ENCODE measurements around the gene CDC27. TPM values are rescaled to one million over a fixed set of nuclear protein-coding genes. Genes with fewer than 3 reads are reported as not detected.

Gene CDC27
- total RNA-seq, 2 experiments from 2014 or later, result 74.3 to 164 TPM

GRCh38 chr17:47085736-47086135 is 103.4 kb downstream of the CDC27 start:
- H3K4me3 ChIP-seq (ENCODE audit: low read depth, low read length, poor library complexity, severe bottlenecking), result no peak overlapping the region
- H3K79me2 ChIP-seq (ENCODE audit: insufficient read depth, low read depth, low read length), result peaks cover 33% of the 10 kb centered on the region; the same call in 1 of the 2 replicates
- 0 out of 2 replicates have a peak, but pooled peaks cover 4% of the 10 kb centered on the region for H3K9me3 ChIP-seq (ENCODE audit: low read length)
- no peak overlapping the region for H2AFZ ChIP-seq (ENCODE audit: low read length)
- ChIA-PET CTCF (ENCODE audit: unreplicated experiment) (no interaction called here), POLR2A (no interaction called here)
- no peak for TF ChIP-seq CTCF (conservative IDR thresholded peaks at IDR 0.05; ENCODE audit: low read length)
- TF ChIP-seq EZH2phosphoT487 (IDR thresholded peaks at IDR 0.05; ENCODE audit: borderline replicate concordance, low read depth, low read length), result no peak
- intact Hi-C loops (cut with micrococcal nuclease; ENCODE audit: unreplicated experiment), result no loop called here
- BruUV-seq (replicated peaks), result no TSS peak
- H3K4me1 ChIP-seq (ENCODE audit: insufficient read depth, low read length, poor library complexity, severe bottlenecking), result no peaks in the 10 kb centered on the region
- no peak overlapping the region for H3K4me2 ChIP-seq (ENCODE audit: low read length)
- H3K9me2 ChIP-seq (ENCODE audit: insufficient read depth, low read length), result no peaks in the 10 kb centered on the region
- H3K27ac ChIP-seq (ENCODE audit: low read depth, low read length, poor library complexity, severe bottlenecking), result no peak overlapping the region
- peaks cover 6% of the 10 kb centered on the region for H3K36me3 ChIP-seq (ENCODE audit: insufficient read depth, low read length)
- no peak for DNase-seq (ENCODE audit: low spot score)
- 0 out of 2 replicates have a peak, but pooled peaks cover 4% of the 10 kb centered on the region for H4K20me1 ChIP-seq (ENCODE audit: insufficient read depth, low read length)

GRCh38 chr17:47078801-47079200 is 110.3 kb downstream of the CDC27 start:
- peaks cover 16% of the 10 kb centered on the region for H3K36me3 ChIP-seq (ENCODE audit: insufficient read depth, low read length)
- 0 out of 2 replicates have a peak, but pooled peaks cover 4% of the 10 kb centered on the region for H3K9me3 ChIP-seq (ENCODE audit: low read length)
- peaks cover 8% of the 10 kb centered on the region; the same call in 1 of the 2 replicates for H3K79me2 ChIP-seq (ENCODE audit: insufficient read depth, low read depth, low read length)
- DNase-seq (ENCODE audit: low spot score), result no peak
- H3K27ac ChIP-seq (ENCODE audit: low read depth, low read length, poor library complexity, severe bottlenecking), result no peak overlapping the region
- intact Hi-C loops (cut with micrococcal nuclease; ENCODE audit: unreplicated experiment), result no loop called here
- H3K9me2 ChIP-seq (ENCODE audit: insufficient read depth, low read length), result no peaks in the 10 kb centered on the region
- no peak overlapping the region for H3K4me2 ChIP-seq (ENCODE audit: low read length)
- CTCF ChIA-PET (ENCODE audit: unreplicated experiment), result no interaction called here
- no peak overlapping the region for H3K4me3 ChIP-seq (ENCODE audit: low read depth, low read length, poor library complexity, severe bottlenecking)
- POLR2A ChIA-PET, result no interaction called here
- H4K20me1 ChIP-seq (ENCODE audit: insufficient read depth, low read length), result no peaks in the 10 kb centered on the region
- H2AFZ ChIP-seq (ENCODE audit: low read length), result no peak overlapping the region
- TF ChIP-seq CTCF (conservative IDR thresholded peaks at IDR 0.05; ENCODE audit: low read length), result no peak
- TF ChIP-seq EZH2phosphoT487 (IDR thresholded peaks at IDR 0.05; ENCODE audit: borderline replicate concordance, low read depth, low read length), result no peak
- no peaks in the 10 kb centered on the region for H3K4me1 ChIP-seq (ENCODE audit: insufficient read depth, low read length, poor library complexity, severe bottlenecking)
- BruUV-seq (replicated peaks), result no TSS peak

GRCh38 chr17:47077576-47077975 is 111.5 kb downstream of the CDC27 start:
- CTCF ChIA-PET (ENCODE audit: unreplicated experiment), result no interaction called here
- H4K20me1 ChIP-seq (ENCODE audit: insufficient read depth, low read length), result no peaks in the 10 kb centered on the region
- peaks cover 16% of the 10 kb centered on the region for H3K36me3 ChIP-seq (ENCODE audit: insufficient read depth, low read length)
- POLR2A ChIA-PET, result interaction anchor here (0.6 kb wide), 1 partner anchor 45 kb away, joined by 6 read pairs; no protein-coding TSS in a partner anchor
- H3K4me1 ChIP-seq (ENCODE audit: insufficient read depth, low read length, poor library complexity, severe bottlenecking), result no peaks in the 10 kb centered on the region
- no peak overlapping the region for H2AFZ ChIP-seq (ENCODE audit: low read length)
- no peak overlapping the region for H3K27ac ChIP-seq (ENCODE audit: low read depth, low read length, poor library complexity, severe bottlenecking)
- no TSS peak for BruUV-seq (replicated peaks)
- 0 out of 2 replicates have a peak, but pooled peaks cover 4% of the 10 kb centered on the region for H3K9me3 ChIP-seq (ENCODE audit: low read length)
- no peak overlapping the region for H3K4me3 ChIP-seq (ENCODE audit: low read depth, low read length, poor library complexity, severe bottlenecking)
- H3K9me2 ChIP-seq (ENCODE audit: insufficient read depth, low read length), result no peaks in the 10 kb centered on the region
- H3K4me2 ChIP-seq (ENCODE audit: low read length), result no peak overlapping the region
- DNase-seq (ENCODE audit: low spot score), result no peak
- TF ChIP-seq CTCF (conservative IDR thresholded peaks at IDR 0.05; ENCODE audit: low read length), result no peak
- TF ChIP-seq EZH2phosphoT487 (IDR thresholded peaks at IDR 0.05; ENCODE audit: borderline replicate concordance, low read depth, low read length), result no peak
- H3K79me2 ChIP-seq (ENCODE audit: insufficient read depth, low read depth, low read length), result no peaks in the 10 kb centered on the region; the same call in 1 of the 2 replicates
- intact Hi-C loops (cut with micrococcal nuclease; ENCODE audit: unreplicated experiment), result no loop called here

All from OCI-LY7 (cell line).